ENCODE results near the gene RANGAP1.

The RANGAP1 gene

GRCh38 chr22:41285820-41286638, at the start of gene RANGAP1:
TSS of gene RANGAP1 (minus strand) at chr22:41286187. CDS start at chr22:41281044, 5,143 bp downstream.
- peak; percentile 95 to 99 for DNase-seq

DNA sequence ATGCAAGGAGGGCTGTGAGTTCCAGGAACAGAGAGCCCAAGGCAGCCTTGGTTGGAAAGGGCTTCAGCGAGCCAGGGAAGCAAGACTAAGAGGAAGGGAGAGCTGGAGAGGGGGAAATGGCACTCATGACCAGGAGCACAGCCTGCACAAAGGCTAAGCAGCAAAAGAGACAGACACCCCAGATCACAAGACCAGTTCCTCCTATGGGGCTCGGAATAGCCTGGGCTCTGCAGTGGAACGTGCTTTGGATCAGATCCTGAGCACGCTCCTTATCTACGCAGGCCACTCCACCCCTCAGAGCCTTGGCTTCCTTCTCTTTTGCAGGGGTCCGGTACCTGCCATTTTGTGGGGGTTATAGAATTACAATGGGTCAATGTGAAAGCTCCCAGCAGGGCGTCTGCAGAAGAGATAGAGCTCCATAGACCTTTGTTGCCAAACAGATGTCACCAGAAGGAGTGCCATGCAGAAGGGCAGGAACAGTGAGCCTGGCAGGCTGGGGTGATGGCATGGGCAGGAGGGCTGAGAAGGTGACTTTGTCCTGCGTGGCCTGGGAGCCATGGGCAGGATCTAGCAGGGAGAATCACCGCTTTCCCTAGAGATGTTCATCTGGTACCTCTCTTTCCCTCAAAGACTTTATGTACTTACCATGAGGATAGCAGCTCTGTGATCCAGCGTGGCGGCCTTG, 49.1 kb upstream of the RANGAP1 start:
- DNase-seq, result no peak

DNA sequence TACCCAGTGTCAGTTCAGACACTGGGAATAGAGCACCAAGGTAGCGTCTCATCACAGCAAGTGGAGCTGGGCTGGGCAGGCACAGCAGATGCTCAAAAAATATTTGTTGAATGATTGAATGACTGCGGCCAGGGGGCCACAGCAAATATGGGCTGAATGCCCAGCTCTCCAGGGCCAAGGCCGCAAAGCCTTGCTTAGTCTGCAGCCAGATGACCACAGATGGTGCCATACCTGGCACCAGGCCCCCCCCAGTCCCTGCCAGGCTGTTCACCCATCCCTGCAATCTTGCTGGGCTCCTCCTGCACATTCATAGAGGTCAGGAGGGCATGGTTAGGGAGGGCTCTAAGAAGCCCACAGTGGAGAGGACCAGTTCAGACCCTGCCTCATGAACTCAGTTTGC, 48.2 kb upstream of the RANGAP1 start:
- DNase-seq, result no peak

- no peak for DNase-seq
These were observed 47.8 kb upstream of the RANGAP1 start for GRCh38 chr22:41333806-41334205.

DNA sequence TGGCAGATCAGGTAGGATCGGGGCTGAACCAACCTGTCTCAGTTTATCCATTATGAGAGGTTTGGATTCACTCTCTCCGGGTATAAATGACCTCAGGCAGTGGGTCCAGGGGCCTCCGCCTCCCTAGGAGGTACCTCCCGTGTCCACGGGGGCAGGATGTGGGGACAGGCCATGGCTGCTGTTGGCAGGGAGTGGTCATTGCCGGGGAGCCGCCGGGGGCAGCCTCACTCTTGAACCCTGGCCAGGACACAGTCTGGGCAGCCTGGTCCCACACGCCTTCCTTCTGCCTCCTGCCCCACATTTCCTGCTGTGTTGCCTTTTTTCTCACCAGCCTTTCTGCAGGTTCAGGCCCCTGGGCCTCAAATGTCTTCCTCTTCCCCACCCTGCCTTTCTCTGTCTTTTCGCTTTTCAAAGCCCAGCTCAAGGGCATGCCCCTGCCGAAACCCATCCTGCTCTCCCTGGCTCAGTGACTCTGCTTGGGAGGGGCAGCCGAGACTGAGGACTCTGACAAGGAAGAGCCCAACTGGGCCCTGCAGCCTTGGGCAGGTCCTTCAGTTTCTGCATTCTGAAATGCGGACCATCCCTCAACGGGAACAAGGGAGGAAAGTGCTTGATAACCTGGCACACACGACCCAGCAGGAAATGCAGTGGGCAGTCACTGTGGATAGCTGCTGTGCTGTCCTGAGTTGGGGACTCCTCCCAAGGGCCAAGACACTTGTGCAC, 46.4 kb upstream of the RANGAP1 start:
- no peak for DNase-seq

DNA sequence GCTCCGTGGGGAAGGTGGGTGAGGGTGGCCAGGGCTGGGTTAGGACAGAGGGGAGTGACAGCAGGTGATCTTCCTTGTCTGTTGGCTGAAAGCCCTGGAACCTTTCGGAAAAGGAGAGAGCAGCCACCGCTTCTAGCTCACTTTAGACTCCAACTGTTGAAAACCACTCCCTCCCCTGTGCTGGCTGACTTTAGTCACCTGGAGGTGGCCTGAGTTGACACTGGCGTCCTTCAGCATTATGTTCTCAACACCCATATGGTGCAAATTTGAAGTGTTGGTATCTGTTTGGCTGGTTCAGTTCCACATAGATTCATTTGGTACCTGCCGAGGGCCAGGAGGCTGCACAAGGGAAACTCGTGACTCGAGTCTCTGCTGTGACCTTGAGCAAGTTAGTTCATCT, 44.2 kb upstream of the RANGAP1 start:
- DNase-seq, result no peak

- DNase-seq, result no peak
These were observed 41.1 kb upstream of the RANGAP1 start for GRCh38 chr22:41327124-41327523.

DNA sequence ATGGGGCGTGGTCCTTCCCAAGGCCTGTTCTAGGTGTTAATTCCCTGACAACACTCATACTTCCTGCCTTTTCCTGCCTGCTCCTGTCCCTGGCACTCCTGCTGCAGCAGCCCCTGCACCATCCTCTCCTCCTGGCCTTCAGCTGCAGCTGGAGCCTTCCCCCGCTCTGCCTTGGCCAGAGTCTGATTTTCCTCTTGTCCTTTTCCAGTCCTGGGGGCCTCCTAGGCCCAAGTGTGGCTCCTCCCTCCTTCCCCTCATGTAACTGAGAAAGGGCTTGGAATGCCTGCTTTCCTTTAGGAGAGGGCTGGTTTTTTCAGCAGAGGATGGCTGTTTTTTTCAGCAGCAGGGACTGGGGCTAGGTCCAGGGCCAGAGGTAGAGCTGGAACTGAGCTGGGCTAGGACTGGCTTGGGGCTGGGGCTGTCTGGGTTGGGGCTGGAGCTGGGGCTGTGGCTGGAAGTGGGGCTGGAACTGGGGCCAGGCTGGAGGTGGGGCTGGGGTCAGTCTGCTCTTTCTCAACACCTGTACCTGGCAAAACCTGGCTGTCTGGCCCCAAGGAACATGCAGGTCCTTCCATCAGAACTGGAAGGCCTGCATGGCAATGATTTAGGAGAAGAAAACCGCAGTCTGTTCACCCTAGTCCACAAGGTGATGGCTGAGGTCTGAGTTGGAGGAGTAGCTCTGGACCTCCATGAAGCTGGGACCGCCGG, 39.0 kb upstream of the RANGAP1 start:
- DNase-seq, result no peak

- DNase-seq, result no peak
These were observed 34.6 kb upstream of the RANGAP1 start for GRCh38 chr22:41320416-41321240.

GRCh38 chr22:41315586-41315985, 29.6 kb upstream of the RANGAP1 start:
- DNase-seq, result no peak

DNA sequence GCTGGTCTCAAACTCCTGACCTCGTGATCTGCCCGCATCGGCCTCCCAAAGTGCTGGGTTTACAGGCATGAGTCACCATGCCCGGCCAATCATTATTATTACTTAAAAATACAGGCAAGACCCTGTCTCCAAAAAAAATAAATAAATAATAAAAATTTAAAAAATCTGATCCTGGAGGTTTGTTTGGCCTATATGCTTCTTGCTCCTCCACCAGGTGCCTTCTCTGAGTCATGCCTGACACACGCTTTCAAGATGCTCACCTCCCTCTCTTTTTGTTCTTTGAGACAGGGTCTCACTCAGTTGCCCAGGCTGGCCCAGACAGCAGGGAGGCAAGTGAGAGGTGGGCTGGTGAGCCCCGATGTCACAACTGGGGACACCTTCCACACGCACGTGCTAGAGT, 28.8 kb upstream of the RANGAP1 start:
- DNase-seq, result no peak

DNA sequence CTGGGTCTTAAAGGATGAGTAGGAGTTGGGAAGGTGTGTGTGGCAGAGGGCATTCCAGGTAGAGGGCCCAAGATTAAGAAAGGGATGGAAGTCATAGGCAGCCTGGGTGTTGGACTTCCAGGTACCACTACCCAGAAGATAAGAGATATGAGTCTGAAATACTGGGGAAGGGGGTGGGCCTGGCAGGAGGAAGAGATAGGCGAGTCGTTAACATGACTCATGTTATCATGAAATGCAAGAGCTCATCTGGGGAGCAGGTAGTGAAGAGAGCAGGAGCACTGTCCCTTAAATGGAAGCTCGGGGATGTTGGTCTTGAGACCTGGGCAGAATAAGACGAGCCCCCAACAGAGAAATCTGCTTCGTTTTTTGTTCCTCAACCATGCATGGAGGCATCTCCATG, 25.5 kb upstream of the RANGAP1 start:
- DNase-seq, result no peak

- no peak for DNase-seq
These were observed 24.3 kb upstream of the RANGAP1 start for GRCh38 chr22:41310336-41310735.

DNA sequence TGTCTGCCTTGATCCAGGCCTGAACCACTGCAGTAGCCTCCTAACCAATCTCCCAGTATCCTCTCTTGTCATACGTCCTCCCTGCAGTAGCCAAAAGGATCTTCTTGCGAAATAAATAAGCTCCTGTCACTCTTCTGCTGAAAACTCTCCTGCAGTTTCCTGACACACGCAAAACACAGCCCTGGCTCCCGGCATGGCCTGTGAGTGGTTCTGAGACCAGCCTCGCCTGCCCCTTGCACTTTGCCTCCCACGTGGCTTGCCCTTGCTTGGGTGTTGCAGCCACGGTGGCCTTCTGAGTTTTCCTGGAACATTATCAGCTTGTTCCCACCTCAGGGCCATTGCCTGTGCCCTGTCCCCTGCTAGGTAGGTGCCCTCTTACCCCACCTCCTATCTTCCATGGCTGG, 22.6 kb upstream of the RANGAP1 start:
- DNase-seq, result no peak

DNA sequence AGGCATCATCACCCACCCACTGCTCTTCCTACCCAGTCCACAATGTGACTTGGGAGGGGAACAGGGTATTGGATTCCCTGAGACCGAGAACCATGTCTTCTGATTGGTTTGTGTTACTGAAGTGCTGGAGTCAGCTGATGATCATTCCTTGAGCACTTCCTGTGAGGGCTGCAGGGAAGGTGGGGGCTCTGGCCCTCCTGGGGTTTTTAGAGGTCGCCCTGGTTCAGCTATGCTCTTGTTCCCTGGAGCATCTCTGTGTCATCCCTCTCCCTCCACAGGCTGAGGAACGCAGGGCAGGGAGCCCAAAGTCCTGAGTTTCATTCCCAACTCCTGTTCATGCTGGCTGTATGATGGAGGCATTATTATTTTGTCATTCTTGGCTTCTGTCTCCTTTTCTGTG, 22.1 kb upstream of the RANGAP1 start:
- DNase-seq, result no peak

DNA sequence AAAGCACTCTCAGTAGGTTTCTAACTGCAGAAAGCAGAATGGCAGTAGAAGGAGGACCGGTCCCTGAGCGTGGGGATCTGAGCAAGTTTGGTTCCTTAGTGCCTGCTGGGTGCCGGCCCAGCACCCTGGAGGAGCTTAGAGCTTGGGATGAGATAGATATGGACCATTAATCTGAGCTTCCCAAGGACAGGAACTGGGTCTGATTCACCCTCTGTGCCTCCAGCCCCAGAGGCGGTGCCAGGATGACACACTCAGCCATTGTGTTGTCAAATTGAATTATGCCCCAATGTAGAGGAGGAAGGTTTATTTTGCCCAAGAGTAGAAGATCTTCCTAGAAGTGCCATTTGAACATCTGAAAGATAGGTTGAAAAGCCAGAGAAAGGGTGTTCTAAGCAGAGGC, 19.7 kb upstream of the RANGAP1 start:
- DNase-seq, result no peak

- DNase-seq, result no peak
These were observed 16.8 kb upstream of the RANGAP1 start for GRCh38 chr22:41302811-41303210.

DNA sequence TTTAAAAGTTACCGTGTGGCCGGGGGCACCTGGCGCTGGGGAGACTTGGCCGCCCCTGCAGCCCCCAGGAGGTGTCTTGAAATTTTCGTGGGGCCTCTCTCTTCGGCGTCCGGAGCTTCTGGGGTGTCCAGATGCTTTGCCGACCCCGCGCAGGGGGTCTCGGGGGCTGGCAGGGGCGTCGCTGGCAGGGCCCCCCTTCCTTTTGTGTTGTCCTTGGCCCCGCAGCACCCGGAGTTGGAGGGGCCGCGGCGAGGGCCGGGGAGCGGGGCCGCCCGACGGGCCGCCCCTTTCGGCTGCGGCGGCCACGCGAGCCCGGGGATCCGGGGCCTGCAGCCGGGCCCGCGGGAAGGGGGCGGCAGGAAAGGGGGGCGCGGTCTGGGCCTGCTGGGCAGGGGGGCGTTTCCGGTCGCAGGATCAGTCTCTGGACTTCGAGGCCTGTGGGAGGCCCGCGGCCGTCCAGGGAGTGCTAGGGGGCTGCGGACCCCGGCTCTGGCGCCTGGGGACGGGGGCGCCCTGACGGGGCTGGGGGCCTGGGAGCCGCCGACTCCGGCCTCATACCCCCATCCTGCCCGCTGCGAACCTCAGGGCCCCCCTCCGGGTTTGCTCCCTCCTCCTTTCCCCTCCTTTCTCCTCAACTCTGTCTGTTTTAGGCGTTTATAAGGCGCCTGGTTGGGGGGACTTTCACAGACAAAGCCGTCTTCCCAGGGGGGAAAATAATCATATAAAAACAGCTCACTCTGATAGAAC, 16.2 kb upstream of the RANGAP1 start:
- DNase-seq, result no peak

GRCh38 chr22:41301085-41302020, 15.4 kb upstream of the RANGAP1 start, which contains the start of gene ZC3H7B:
TSS of gene ZC3H7B (plus strand) at chr22:41301525. CDS start at chr22:41320661, 19,136 bp downstream.
- peak; percentile 80 to 87 for DNase-seq

DNA sequence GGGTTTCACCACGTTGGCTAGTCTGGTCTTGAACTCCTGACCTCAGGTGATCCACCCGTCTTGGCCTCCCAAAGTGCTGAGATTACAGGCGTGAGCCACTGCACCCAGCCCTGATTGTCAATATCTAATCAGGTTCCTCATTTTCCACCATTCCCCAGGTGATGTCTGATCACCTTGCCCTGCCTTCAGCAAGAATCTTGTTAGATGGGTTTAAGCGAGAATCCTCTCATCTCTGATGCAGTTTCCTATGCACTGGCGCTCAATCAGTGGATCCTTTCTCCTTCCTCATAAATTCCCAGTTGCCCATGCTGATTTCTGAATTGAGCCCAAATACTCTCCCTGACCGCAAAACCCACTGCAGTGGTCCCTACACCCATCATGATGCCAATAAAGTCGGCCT, 14.7 kb upstream of the RANGAP1 start:
- no peak for DNase-seq
